Measurements from ENCODE around the gene HDAC8.
"Not testable (repeated sequence)": the region's sequence is repeated elsewhere in the genome, so short reads cannot be mapped to it uniquely, and the experiment has no call there.

Gene HDAC8

GRCh38 chrX:72460715-72461114 lies 111.9 kb downstream of the HDAC8 start:
- DNase-seq (ENCODE audit: low read depth) = no peak

DNA sequence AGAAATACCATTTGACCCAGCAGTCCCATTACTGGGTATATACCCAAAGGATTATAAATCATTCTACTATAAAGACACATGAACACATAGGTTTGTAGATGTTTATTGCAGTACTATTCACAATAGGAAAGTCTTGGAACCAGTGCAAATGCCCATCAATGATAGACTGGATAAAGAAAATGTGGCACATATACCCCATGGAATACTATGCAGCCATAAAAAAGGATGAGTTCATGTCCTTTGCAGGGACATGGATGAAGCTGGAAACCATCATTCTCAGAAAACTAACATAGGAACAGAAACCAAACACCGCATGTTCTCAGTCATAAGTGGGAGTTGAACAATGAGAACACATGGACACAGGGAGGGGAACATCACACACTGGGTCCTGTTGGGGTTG lies 123.6 kb downstream of the HDAC8 start:
- DNase-seq (ENCODE audit: low read depth) = not testable (repeated sequence)

DNA sequence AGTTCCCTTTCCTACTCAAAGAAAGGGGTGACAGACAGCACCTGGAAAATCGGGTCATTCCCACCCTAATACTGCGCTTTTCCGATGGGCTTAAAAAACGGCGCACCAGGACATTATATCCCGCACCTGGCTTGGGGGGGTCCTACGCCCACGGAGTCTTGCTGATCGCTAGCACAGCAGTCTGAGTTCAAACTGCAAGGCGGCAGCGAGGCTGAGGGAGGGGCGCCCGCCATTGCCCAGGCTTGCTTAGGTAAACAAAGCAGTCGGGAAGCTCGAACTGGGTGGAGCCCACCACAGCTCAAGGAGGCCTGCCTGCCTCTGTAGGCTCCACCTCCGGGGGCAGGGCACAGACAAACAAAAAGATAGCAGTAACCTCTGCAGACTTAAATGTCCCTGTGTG lies 131.9 kb downstream of the HDAC8 start:
- not testable (repeated sequence) for DNase-seq (ENCODE audit: low read depth)

- no peak for DNase-seq (ENCODE audit: low read depth)
Measured at GRCh38 chrX:72436010-72436409, 136.6 kb downstream of the HDAC8 start.

GRCh38 chrX:72430405-72430968 lies 142.2 kb downstream of the HDAC8 start:
- no peak for DNase-seq (ENCODE audit: low read depth)

GRCh38 chrX:72421797-72422196 lies 150.8 kb downstream of the HDAC8 start:
- no peak for DNase-seq (ENCODE audit: low read depth)

DNA sequence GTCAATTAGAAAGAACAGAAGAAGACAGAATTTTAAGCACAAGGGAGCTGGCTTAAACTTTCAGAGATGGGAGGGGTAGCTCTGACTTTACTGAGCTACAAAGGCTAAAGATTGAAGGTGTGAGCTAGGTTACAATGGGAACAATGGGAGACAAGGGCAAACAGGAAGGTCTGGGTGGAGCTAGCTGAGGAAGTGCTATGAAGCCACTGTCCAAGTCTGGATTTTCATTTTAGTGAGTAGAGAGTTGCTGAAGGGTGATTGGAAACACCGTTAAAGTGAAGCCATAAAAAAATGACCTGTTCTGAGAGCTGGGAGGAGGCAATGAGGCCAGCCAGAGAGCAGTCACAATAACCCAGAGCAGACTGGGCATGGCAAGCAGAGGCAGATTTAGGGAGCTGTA lies 162.7 kb downstream of the HDAC8 start:
- DNase-seq (ENCODE audit: low read depth) = no peak

- no peak for DNase-seq (ENCODE audit: low read depth)
Measured at GRCh38 chrX:72408885-72409284, 163.8 kb downstream of the HDAC8 start.

GRCh38 chrX:72405136-72405535 lies 167.5 kb downstream of the HDAC8 start:
- not testable (repeated sequence) for DNase-seq (ENCODE audit: low read depth)

- DNase-seq (ENCODE audit: low read depth) = no peak
Measured at GRCh38 chrX:72402614-72403013, 170.0 kb downstream of the HDAC8 start.

- DNase-seq (ENCODE audit: low read depth) = no peak
Measured at GRCh38 chrX:72399816-72400215, 172.8 kb downstream of the HDAC8 start.

DNA sequence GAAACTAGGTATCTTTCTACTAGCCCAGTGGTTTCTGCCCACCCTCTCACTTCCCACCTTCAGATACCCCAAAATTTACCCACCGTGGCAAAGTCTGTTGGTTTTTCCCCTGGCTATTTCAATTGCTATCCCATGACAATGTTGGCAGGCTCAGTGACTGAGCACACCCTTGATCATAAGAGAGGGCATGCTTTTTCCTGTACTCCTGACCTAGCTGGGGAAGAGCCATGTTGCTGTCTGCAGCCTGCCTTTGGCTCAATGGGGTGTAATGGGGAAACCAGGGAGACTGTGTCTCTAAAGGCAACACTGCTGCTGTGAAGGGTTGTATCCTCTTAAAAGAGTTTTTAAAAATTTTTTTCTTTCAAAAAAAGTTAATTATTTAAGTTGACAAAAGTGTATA lies 176.5 kb downstream of the HDAC8 start:
- DNase-seq (ENCODE audit: low read depth) = no peak

- peak; percentile 3 for DNase-seq (ENCODE audit: low read depth)
Measured at GRCh38 chrX:72395237-72395636, 177.4 kb downstream of the HDAC8 start.

- peak; percentile 44 for DNase-seq (ENCODE audit: low read depth)
Measured at GRCh38 chrX:72394518-72395170, 178.0 kb downstream of the HDAC8 start.

- DNase-seq (ENCODE audit: low read depth) = no peak
Measured at GRCh38 chrX:72393836-72394517, 178.7 kb downstream of the HDAC8 start.

GRCh38 chrX:72392816-72393800 lies 179.5 kb downstream of the HDAC8 start:
- peak; percentile 5 for DNase-seq (ENCODE audit: low read depth)

GRCh38 chrX:72392042-72392441 lies 180.6 kb downstream of the HDAC8 start:
- no peak for DNase-seq (ENCODE audit: low read depth)

DNA sequence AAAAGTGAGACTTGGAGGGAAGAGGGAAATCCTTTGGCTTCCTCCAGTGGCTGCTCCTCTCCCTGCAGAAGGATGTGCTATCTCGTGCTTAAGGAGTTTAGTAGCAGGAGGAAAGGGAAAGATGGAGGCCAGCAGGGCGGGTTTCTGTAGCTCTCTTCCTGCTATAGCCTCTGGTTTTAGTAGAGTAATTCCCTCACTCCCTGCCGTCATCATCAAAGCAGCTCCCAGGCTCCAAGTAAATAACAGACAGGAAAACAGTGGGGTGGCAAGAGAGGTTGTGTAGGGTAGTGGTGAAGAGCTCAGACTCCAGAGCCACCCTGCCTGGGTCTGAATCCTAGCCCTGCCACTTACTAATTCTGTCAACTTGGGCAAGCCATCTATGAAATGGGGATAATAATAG lies 185.4 kb downstream of the HDAC8 start:
- DNase-seq (ENCODE audit: low read depth) = no peak

GRCh38 chrX:72382202-72382595 lies 190.4 kb downstream of the HDAC8 start:
- DNase-seq (ENCODE audit: low read depth) = no peak

- DNase-seq (ENCODE audit: low read depth) = no peak
Measured at GRCh38 chrX:72381439-72382201, 191.0 kb downstream of the HDAC8 start.

DNA sequence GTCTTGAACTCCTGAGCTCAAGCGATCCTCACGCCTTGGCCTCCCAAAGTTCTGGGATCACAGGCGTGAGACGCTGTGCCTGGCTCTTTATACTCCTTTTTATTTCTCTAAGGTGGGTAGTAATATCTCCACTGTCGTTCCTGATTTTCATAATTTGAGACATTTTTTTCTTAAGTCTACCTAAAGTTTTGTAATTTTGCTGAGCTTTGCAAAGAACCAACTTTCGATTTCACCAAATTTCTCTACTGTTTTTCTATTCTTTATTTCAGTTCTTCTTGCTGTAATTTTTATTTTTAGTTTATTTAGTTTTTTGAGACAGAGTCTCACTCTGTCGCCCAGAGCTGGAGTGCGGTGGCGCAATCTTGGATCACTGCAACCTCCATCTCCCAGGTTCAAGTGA lies 196.5 kb downstream of the HDAC8 start:
- no peak for DNase-seq (ENCODE audit: low read depth)

- DNase-seq (ENCODE audit: low read depth) = no peak
Measured at GRCh38 chrX:72373136-72373535, 199.5 kb downstream of the HDAC8 start.

Data from EH (cell line).